BLaER1 treated with 17β-estradiol and CSF1 and Interleukin-3, amounts not matched to agents 10 nM and 100 nM (cell line): Measurements from ENCODE around the gene DNMT3A.

Source experiments
- H3K27ac ChIP-seq, 11 experiments: shearing (Covaris generic); formaldehyde crosslinking; 2 replicates each; pipeline ENCODE4 v1.8.1; 2022
- H3K27me3 ChIP-seq, 11 experiments: shearing (Covaris generic); formaldehyde crosslinking; 2 replicates each; pipeline ENCODE4 v1.8.1; 2022
- H3K36me3 ChIP-seq, 11 experiments: shearing (Covaris generic); formaldehyde crosslinking; 2 replicates each; pipeline ENCODE4 v1.8.1; 2022
- H3K4me1 ChIP-seq, 10 experiments: shearing (Covaris generic); formaldehyde crosslinking; 2 replicates each; pipeline ENCODE4 v1.8.1; 2022
- H3K4me2 ChIP-seq, 11 experiments: shearing (Covaris generic); formaldehyde crosslinking; 2 replicates each; pipeline ENCODE4 v1.8.1; 2022
- H3K4me3 ChIP-seq, 10 experiments: shearing (Covaris generic); formaldehyde crosslinking; 2 replicates each; pipeline ENCODE4 v1.8.1; 2022
- H3K9ac ChIP-seq, 11 experiments: shearing (Covaris generic); formaldehyde crosslinking; 2 replicates each; pipeline ENCODE4 v1.8.1; 2022
- H3K9me3 ChIP-seq, 11 experiments: shearing (Covaris generic); formaldehyde crosslinking; replicated peaks in 1 of 11; 2 replicates each; pipeline ENCODE4 v1.8.1; 2022
- H4K20me1 ChIP-seq, 11 experiments: shearing (Covaris generic); formaldehyde crosslinking; 2 replicates each; pipeline ENCODE4 v1.8.1; 2022
- Cebpa-rat ChIP-seq, 11 experiments: shearing (Covaris generic); IDR thresholded peaks; 2 replicates each; pipeline ENCODE4 v1.8.1; 2022

DNMT3A gene

DNA sequence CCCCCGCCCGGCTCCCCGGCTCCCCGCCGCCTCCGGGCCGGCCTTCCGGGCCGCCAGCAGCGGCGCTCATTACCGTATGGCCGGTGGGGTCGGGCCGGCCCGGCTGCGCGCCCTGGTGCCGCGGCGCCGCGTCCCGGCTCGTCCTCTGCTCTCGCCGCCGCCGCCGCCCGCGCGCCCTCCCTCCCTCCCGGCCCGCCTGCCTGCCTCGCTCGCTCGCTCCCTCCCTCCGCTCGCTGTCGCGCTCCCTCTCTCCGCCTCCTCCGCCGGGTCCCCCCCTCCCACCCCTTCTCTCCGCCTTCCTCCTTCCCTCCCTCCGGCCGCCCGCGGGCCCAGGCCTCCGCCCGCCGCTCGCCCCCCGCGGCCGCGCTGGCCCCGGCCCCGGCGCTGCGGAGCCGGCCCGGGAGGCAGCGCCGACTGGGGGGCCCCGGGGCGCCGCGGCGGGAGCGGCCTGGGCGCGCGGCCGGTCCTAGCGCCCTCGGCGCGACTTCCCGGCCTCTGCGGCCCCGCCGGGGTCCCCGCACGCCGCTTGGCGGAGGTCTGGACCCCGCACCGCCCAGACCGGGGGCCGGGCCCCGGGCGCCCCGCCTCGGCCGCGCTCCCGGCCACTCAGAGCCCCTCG lies at the start of gene DNMT3A:
Gene DNMT3A (minus strand): TSS at position 173 of the 619 bp plus-strand sequence. CDS start 27,941 bp downstream, outside the sequence.
- H4K20me1 ChIP-seq = peaks cover 31 to 37% (median 36%) of the 10 kb centered on the region in 11 experiments
- H3K9ac ChIP-seq = peak within 1 kb of the TSS; percentile 85 to 95 (median 86)
- H3K4me1 ChIP-seq = peaks cover 40 to 45% (median 42%) of the 10 kb centered on the region in 10 experiments
- H3K4me3 ChIP-seq = peak within 1 kb of the TSS; percentile 75 to 96 (median 88)
- H3K4me2 ChIP-seq = peak within 1 kb of the TSS; percentile 82 to 97 (median 91)
- H3K36me3 ChIP-seq = peaks cover 0 to 8% (median 0%) of the 10 kb centered on the region in 11 experiments; a peak in 3 of 22 replicates
- peak within 1 kb of the TSS; percentile 77 to 88 (median 84) for H3K27ac ChIP-seq
- no peaks in the 10 kb centered on the region for H3K27me3 ChIP-seq
- TF ChIP-seq Cebpa-rat (IDR thresholded peaks at IDR 0.05) = no peak
- no peaks in the 10 kb centered on the region for H3K9me3 ChIP-seq

- H3K4me3 ChIP-seq = no peak overlapping the region
- H3K36me3 ChIP-seq = peaks cover 0 to 28% (median 0%) of the 10 kb centered on the region in 11 experiments; a peak in 6 of 22 replicates
- no peak overlapping the region for H3K4me2 ChIP-seq
- H3K27me3 ChIP-seq = no peaks in the 10 kb centered on the region
- no peak for TF ChIP-seq Cebpa-rat (IDR thresholded peaks at IDR 0.05)
- no peak overlapping the region for H3K9ac ChIP-seq
- no peaks in the 10 kb centered on the region for H3K4me1 ChIP-seq
- no peak overlapping the region for H3K27ac ChIP-seq
- no peaks in the 10 kb centered on the region for H4K20me1 ChIP-seq
- no peaks in the 10 kb centered on the region for H3K9me3 ChIP-seq
Observed at GRCh38 chr2:25389161-25389560, 47.4 kb upstream of the DNMT3A start.

DNA sequence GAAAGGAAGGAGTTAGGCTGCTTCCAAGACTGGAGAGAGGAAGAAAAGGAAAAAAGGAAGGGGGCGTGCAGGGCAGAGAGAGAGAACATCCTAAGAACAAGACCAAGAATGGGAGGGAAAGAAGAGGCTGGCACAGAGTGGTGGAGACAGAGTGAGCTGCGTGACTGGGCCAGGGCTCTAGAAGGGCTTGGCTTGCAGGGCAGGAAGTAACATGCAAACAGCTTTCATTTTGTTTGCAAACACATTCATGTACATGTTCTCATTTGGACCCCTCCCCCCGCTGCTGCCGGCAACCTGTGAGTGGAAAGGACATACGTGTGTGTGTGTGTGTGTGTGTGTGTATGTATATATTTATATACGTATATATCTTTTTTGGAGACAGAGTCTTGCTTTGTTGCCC lies 46.8 kb upstream of the DNMT3A start:
- Histone ChIP-seq H3K4me2 (no peak overlapping the region), H3K4me3 (no peak overlapping the region)

DNA sequence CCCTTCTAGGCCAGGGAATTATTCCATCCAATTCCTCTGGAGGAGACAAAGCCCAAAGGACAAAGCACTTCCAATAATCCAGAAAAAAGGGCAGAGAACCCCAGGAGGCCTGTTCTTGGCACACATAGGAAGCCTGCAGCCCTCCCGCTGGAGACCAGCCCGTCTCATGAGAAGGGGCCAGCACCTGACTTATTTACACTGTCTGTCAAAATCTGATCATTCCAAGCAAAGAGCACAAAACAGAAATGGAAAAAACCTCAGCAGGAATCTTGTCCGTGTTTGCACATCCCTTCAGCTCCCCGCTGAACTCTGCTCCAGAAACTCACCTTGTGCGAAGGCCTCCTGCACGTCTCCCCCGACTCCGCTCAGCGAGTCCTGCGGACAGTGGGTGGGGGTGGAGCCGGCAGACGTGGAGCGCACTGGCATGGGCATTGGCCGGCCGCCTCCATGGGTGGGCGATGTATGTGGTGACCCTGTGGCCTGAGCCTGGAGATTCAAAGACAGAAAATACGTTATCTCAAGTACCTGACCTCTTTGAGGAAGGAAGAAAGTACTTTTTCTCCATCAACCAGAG lies 46.2 kb upstream of the DNMT3A start:
- Histone ChIP-seq H3K27me3 (no peaks in the 10 kb centered on the region), H3K4me1 (no peaks in the 10 kb centered on the region), H3K9me3 (no peaks in the 10 kb centered on the region), H3K9ac (no peak overlapping the region), H3K4me3 (no peak overlapping the region), H4K20me1 (no peaks in the 10 kb centered on the region), H3K4me2 (no peak overlapping the region), H3K27ac (no peak overlapping the region), H3K36me3 (peaks cover 0 to 28% (median 0%) of the 10 kb centered on the region in 11 experiments; a peak in 6 of 22 replicates)
- TF ChIP-seq Cebpa-rat (IDR thresholded peaks at IDR 0.05) = no peak

More for the DNA sequence above, 46.8 kb upstream of the DNMT3A start:
- Histone ChIP-seq H3K27me3 (no peaks in the 10 kb centered on the region), H3K36me3 (peaks cover 0 to 28% (median 0%) of the 10 kb centered on the region in 11 experiments; a peak in 6 of 22 replicates), H3K4me1 (no peaks in the 10 kb centered on the region), H3K9ac (no peak overlapping the region), H3K27ac (no peak overlapping the region), H3K9me3 (no peaks in the 10 kb centered on the region), H4K20me1 (no peaks in the 10 kb centered on the region)
- TF ChIP-seq Cebpa-rat (IDR thresholded peaks at IDR 0.05) = no peak

DNA sequence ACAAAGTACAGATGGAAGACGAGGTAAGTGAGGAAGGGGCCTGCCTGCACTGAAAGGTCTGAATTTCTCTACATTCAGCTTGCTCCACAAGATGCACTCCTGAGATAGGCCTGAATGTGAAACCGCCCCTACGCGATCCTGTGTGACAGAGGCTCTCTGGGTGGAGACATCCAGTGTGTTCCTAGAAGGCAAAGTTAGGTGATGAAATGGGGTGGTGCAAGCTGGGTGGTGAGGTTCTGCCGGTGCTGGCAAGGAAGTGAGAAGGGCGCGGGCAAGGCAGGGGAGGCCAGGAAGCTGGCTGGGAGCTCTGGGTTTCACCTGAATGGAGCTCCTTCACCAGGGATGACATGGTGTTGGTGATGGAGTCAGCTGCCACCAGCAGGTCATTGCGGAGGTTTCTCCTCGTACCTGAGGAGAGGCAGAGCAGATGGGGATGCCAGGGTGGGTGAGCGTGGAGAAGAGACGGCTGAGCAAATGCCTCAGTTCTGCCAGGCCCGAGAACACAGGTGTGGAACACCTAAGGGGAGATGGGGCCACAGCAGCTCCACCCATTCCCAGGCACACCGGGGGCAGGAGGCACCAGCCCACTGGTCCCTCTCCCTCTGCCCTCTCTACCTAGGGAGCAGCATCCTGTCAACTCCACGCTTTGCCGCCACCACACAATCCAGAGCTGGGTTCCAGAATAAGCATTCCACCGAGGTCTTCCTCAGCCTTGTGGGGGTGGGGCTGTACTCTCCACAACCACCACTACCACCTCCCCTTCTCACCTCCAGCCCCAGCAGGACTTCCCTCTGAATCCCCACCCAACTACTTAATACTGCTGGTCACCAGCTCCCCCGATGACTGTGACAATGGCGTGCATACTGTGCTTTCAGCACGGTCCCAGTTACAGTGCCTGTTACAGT lies 45.5 kb upstream of the DNMT3A start:
- Histone ChIP-seq H4K20me1 (no peaks in the 10 kb centered on the region), H3K36me3 (peaks cover 0 to 28% (median 0%) of the 10 kb centered on the region in 11 experiments; a peak in 6 of 22 replicates), H3K4me3 (no peak overlapping the region), H3K9ac (no peak overlapping the region), H3K27ac (no peak overlapping the region), H3K4me1 (no peaks in the 10 kb centered on the region), H3K9me3 (no peaks in the 10 kb centered on the region), H3K27me3 (no peaks in the 10 kb centered on the region), H3K4me2 (no peak overlapping the region)
- TF ChIP-seq Cebpa-rat (IDR thresholded peaks at IDR 0.05) = no peak

- TF ChIP-seq Cebpa-rat (IDR thresholded peaks at IDR 0.05) = no peak
- Histone ChIP-seq H3K27me3 (no peaks in the 10 kb centered on the region), H3K4me1 (peaks cover 0 to 12% (median 2%) of the 10 kb centered on the region in 10 experiments; a peak in 13 of 20 replicates), H3K4me2 (no peak overlapping the region), H3K36me3 (peaks cover 0 to 28% (median 0%) of the 10 kb centered on the region in 11 experiments; a peak in 6 of 22 replicates), H3K9ac (no peak overlapping the region), H3K9me3 (no peaks in the 10 kb centered on the region), H3K27ac (no peak overlapping the region), H3K4me3 (no peak overlapping the region), H4K20me1 (no peaks in the 10 kb centered on the region)
Observed at GRCh38 chr2:25385910-25386309, 44.2 kb upstream of the DNMT3A start.

- H4K20me1 ChIP-seq = no peaks in the 10 kb centered on the region; a peak in 1 of 22 replicates
- H3K27me3 ChIP-seq = no peaks in the 10 kb centered on the region
- TF ChIP-seq Cebpa-rat (IDR thresholded peaks at IDR 0.05) = no peak
- no peak overlapping the region for H3K9ac ChIP-seq
- no peak overlapping the region for H3K4me3 ChIP-seq
- H3K4me2 ChIP-seq = no peak overlapping the region
- peaks cover 0 to 12% (median 8%) of the 10 kb centered on the region in 11 experiments; a peak in 13 of 22 replicates for H3K9me3 ChIP-seq
- no peak overlapping the region for H3K27ac ChIP-seq
- H3K4me1 ChIP-seq = peaks cover 15 to 23% (median 20%) of the 10 kb centered on the region in 10 experiments
- H3K36me3 ChIP-seq = peaks cover 0 to 21% (median 0%) of the 10 kb centered on the region in 11 experiments; a peak in 5 of 22 replicates
Observed at GRCh38 chr2:25383806-25384205, 42.1 kb upstream of the DNMT3A start.

GRCh38 chr2:25381502-25381901 lies 39.8 kb upstream of the DNMT3A start:
- Histone ChIP-seq H3K9ac (no peak overlapping the region), H3K27ac (no peak overlapping the region), H3K36me3 (peaks cover 0 to 5% (median 0%) of the 10 kb centered on the region in 11 experiments; a peak in 1 of 22 replicates), H3K4me2 (peak overlapping the region in 3 of 11 experiments; percentile 10 to 64 (median 27); a peak in 6 of 22 replicates), H4K20me1 (no peaks in the 10 kb centered on the region; a peak in 1 of 22 replicates), H3K9me3 (peaks cover 0 to 17% (median 10%) of the 10 kb centered on the region in 11 experiments; a peak in 13 of 22 replicates), H3K4me1 (peaks cover 37 to 46% (median 42%) of the 10 kb centered on the region in 10 experiments), H3K4me3 (no peak overlapping the region), H3K27me3 (no peaks in the 10 kb centered on the region)
- TF ChIP-seq Cebpa-rat (IDR thresholded peaks at IDR 0.05) = no peak
